ENCODE measurements around the gene SLC25A22. TPM values are rescaled to one million over a fixed set of nuclear protein-coding genes. Genes with fewer than 3 reads are reported as not detected.

Gene SLC25A22
- total RNA-seq, 1 donor from 2014 or later = 35.4 TPM

DNA sequence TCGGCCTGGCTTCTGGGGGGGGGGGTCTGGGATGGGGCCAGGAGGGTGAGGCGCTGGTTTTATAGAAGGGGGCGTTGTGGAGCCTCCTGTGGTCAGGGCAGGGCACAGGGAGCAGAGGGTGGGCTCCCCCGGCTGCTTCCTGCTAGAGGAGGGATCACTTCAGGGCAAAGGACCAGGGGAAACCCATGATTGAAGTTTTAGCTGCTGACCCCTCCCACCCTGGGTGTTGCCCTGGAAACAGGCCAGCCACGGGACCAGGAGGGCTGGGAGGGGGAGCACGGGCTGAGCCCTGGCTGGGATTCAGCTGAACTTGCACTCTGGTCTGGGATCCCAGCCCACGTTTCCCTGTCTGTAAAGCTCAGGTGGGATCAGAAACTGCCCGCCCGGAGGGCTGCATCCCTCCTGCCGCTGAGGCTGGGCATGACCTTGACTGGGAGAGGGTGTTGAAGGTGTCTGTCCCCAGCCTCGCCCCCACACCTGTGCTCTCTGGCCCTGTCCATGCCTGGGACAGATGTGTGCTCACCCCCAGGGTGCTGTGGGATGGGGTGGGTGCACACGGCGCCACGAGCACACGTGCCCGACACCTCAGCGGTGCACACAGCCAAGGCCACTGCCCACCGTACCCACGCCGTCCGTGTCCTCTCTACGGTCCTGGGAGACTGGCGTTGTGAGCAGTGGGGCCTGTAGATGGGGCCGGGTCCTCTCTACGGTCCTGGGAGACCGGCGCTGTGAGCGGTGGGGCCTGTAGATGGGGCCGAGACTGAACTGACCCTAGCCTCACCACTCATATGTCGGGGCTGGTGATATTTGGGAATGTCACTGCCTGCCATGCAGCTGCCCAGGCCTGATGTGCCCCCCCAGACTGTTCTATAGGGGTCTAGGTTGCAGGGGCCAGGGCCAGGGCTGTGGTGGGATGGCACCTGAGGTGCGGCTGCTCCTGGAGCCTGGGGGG, 46.9 kb upstream of the SLC25A22 start:
- H3K36me3 Mint-ChIP-seq (ENCODE audit: low read depth) = peaks cover 12% of the 10 kb centered on the region
- intact Hi-C loops (cut with micrococcal nuclease) = loop anchor here (5.0 to 10.0 kb wide), 3 partner anchors 122 to 730 kb away; partner anchors contain the start of genes BRSK2 and DUSP8
- DNase-seq (no peak), ATAC-seq (ENCODE audit: low read depth) (no peak)
- H3K27ac Mint-ChIP-seq = no peak overlapping the region
- no peaks in the 10 kb centered on the region for H3K9me3 Mint-ChIP-seq
- TF ChIP-seq, protein P1, sequence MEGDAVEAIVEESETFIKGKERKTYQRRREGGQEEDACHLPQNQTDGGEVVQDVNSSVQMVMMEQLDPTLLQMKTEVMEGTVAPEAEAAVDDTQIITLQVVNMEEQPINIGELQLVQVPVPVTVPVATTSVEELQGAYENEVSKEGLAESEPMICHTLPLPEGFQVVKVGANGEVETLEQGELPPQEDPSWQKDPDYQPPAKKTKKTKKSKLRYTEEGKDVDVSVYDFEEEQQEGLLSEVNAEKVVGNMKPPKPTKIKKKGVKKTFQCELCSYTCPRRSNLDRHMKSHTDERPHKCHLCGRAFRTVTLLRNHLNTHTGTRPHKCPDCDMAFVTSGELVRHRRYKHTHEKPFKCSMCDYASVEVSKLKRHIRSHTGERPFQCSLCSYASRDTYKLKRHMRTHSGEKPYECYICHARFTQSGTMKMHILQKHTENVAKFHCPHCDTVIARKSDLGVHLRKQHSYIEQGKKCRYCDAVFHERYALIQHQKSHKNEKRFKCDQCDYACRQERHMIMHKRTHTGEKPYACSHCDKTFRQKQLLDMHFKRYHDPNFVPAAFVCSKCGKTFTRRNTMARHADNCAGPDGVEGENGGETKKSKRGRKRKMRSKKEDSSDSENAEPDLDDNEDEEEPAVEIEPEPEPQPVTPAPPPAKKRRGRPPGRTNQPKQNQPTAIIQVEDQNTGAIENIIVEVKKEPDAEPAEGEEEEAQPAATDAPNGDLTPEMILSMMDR (IDR thresholded peaks at IDR 0.05) = no peak
- peaks cover 7% of the 10 kb centered on the region for H3K27me3 Mint-ChIP-seq
- ChIA-PET CTCF (no interaction called here), POLR2A (interaction anchor here (1.2 kb wide), 1 partner anchor 77 kb away, joined by 3 read pairs; no protein-coding TSS in a partner anchor)
- peaks cover 41% of the 10 kb centered on the region for H3K4me1 Mint-ChIP-seq
- H3K4me3 Mint-ChIP-seq = peak overlapping the region; percentile 61

DNA sequence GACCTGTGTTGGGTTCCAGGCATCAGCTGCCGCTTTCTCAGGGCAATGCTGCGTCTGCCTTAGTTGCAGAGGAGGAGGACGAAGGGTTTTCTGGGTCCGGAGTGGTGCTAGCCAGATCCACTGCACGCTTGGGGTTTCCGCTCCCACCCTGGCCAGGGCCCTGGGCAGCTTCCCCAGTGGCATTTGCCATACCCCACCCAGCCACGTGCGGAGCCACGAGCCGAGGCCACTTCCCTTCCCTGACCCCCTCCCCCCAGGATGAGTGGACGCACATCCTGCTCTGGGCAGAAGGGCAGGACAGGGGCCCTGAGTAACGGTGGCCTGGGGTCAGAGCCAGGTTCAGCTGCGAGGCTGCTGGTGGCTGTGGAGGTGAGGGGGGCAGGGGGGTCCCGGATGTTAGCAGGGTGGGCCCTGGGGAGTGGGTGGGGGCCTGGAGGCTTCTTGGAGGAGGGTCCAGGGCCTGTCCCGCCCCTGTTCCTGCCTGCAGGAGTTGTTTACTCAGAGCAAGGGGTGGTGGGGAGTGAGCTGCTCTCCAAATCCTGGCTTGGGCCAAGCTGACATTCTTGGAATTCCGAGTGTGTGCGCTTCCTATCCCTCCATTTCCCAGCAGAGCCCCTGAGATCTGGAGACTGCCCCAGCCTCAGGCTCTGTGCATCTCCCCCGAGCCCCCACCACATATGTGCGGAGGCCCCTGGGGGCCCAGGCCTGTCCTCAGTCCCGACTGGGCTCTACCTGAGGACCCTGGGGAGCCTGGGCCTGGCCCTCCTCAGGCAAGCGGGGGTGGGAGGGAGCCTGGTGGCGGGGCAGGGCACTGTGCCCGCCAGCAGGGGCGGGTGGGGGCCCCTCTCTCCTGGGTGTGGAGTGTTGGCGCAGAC, 46.0 kb upstream of the SLC25A22 start:
- ChIA-PET POLR2A (interaction anchor here (1.2 to 2.6 kb wide), 7 partner anchors 11 to 728 kb away, joined by 3 to 45 read pairs (median 4); partner anchors contain the start of genes CD151, CHID1, CRACR2B and DUSP8), CTCF (interaction anchor here (1.2 to 1.3 kb wide), 2 partner anchors 9 to 24 kb away, joined by 4 read pairs; no protein-coding TSS in a partner anchor)
- peaks cover 7% of the 10 kb centered on the region for H3K27me3 Mint-ChIP-seq
- intact Hi-C loops (cut with micrococcal nuclease) = loop anchor here (2.0 to 10.0 kb wide), 3 partner anchors 67 to 731 kb away; partner anchors contain the start of genes CHID1, DUSP8 and GATD1
- DNase-seq (no peak), ATAC-seq (ENCODE audit: low read depth) (no peak)
- H3K4me1 Mint-ChIP-seq = peaks cover 40% of the 10 kb centered on the region
- H3K9me3 Mint-ChIP-seq = no peaks in the 10 kb centered on the region
- H3K27ac Mint-ChIP-seq = no peak overlapping the region
- H3K4me3 Mint-ChIP-seq = peak overlapping the region; percentile 72
- TF ChIP-seq, protein P1 (IDR thresholded peaks at IDR 0.05) = no peak
- peaks cover 20% of the 10 kb centered on the region for H3K36me3 Mint-ChIP-seq (ENCODE audit: low read depth)

DNA sequence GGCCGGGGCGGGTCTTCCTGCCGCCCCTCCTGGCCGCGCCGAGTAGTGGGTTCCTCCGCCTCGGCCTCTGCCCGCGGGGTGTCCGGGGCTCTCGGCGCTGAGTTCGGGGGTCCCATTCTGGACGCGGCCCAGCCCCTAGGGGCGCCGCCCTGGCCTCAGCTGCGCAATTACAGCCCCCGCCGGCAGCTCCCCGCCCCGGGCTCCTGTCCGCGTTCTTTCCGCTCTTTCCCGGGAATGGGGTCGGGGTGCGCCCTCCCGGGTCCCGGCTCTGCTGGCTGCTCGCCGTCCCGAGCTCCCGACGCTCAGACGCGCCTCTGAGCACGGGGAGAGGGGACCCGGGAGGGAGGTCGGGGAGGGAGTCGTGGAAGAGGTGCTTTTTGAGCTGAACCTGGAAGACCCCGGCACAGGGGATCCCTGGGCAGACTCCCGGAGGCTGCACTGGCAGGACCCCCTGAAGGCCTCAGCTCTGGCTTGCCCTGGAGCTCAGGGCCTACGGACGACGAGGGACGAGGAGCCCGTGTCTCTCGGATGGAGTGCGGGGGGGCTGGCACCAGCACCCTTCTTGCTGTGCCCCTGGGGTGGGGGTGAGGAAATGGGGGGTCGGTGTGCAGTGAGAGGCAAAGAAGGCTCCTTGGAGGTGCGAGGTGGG, 45.1 kb upstream of the SLC25A22 start:
- no peak overlapping the region for H3K27ac Mint-ChIP-seq
- TF ChIP-seq, protein P1 (IDR thresholded peaks at IDR 0.05) = no peak

DNA sequence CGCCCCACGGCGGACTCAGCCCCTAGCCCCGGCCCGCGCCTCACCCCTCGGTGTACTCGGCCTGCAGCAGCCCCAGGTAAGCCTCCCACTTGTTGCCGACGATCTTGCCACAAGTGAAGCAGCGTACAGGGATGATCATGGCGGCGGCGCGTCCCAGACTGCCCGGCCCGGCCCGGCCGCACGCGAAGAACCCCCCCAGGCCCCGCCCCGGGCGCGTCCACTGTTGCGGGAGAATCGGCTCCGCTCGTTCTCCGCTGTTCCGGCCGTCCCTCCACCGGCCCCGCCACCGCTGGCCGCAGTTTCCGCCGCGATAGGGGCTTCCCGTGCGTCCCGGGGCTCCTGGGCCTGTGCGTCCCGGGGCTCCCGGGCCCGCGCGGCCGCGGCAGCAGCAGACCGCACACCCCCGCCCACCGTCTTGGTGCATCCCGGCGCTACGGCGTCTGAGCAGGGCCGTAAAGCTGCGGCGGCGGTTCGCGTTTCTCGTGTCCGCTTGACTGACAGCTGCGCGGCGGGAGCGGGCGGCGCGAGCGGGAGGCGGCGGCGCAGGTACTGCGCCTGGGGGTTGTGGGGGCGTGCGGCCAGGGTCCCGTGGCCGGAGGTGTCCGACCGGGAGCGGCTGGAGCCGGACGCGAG, 44.4 kb upstream of the SLC25A22 start, which contains the start of the genes POLR2L and TSPAN4:
Gene POLR2L, minus strand, starts transcription at position 160 of the 633 bp plus-strand sequence. Its CDS starts 21 bp downstream, at position 139.
Gene TSPAN4, plus strand, starts transcription at position 483 of the 633 bp plus-strand sequence. CDS start 7,453 bp downstream, outside the sequence.
- peak within 1 kb of the TSS; percentile 89 for H3K4me3 Mint-ChIP-seq
- peaks cover 35% of the 10 kb centered on the region for H3K4me1 Mint-ChIP-seq
- DNase-seq (peak; percentile 92), ATAC-seq (ENCODE audit: low read depth) (peak; percentile 87)
- peaks cover 34% of the 10 kb centered on the region for H3K36me3 Mint-ChIP-seq (ENCODE audit: low read depth)
- TF ChIP-seq, protein P1 (IDR thresholded peaks at IDR 0.05) = no peak
- H3K9me3 Mint-ChIP-seq = no peaks in the 10 kb centered on the region
- intact Hi-C loops (cut with micrococcal nuclease) = loop anchor here (1.0 to 10.0 kb wide), 6 partner anchors 10 to 732 kb away; partner anchors contain the start of genes CD151, CHID1, DUSP8 and GATD1
- peak within 1 kb of the TSS; percentile 83 for H3K27ac Mint-ChIP-seq
- peaks cover 5% of the 10 kb centered on the region for H3K27me3 Mint-ChIP-seq
- CTCF ChIA-PET = interaction anchor here (1.2 to 1.3 kb wide), 2 partner anchors 8 to 23 kb away, joined by 4 read pairs; no protein-coding TSS in a partner anchor
- POLR2A ChIA-PET = interaction anchor here (0.7 to 2.6 kb wide), 14 partner anchors 10 to 730 kb away, joined by 3 to 45 read pairs (median 5); partner anchors contain the start of genes CD151, CHID1, CRACR2B and DUSP8

More for the DNA sequence above, 45.1 kb upstream of the SLC25A22 start:
- ChIA-PET POLR2A (interaction anchor here (0.7 to 2.6 kb wide), 14 partner anchors 10 to 729 kb away, joined by 3 to 45 read pairs (median 5); partner anchors contain the start of genes CD151, CHID1, CRACR2B and DUSP8), CTCF (interaction anchor here (1.2 to 1.3 kb wide), 2 partner anchors 9 to 24 kb away, joined by 4 read pairs; no protein-coding TSS in a partner anchor)
- DNase-seq (no peak), ATAC-seq (ENCODE audit: low read depth) (peak; percentile 7)
- Mint-ChIP-seq H3K4me1 (peaks cover 35% of the 10 kb centered on the region), H3K27me3 (peaks cover 5% of the 10 kb centered on the region), H3K36me3 (ENCODE audit: low read depth) (peaks cover 27% of the 10 kb centered on the region), H3K4me3 (peak overlapping the region; percentile 72), H3K9me3 (no peaks in the 10 kb centered on the region)
- intact Hi-C loops (cut with micrococcal nuclease) = loop anchor here (2.0 to 10.0 kb wide), 3 partner anchors 66 to 732 kb away; partner anchors contain the start of genes CHID1, DUSP8 and GATD1

Measured in activated B cell treated with CpG ODN at 0.5 μM for 24 hours (primary cell).